SIG-M5 (cell line): ENCODE measurements around the gene RDH13.
A peak's percentile ranks its signal among the peaks of the same experiment; 100 is the strongest.
"Not testable (repeated sequence)": the region's sequence is repeated elsewhere in the genome, so short reads cannot be mapped to it uniquely, and the experiment has no call there.

Experiments
- DNase-seq: peaks from one replicate; lab custom pipeline; 2025; lab: John Stamatoyannopoulos, UW

Gene RDH13

GRCh38 chr19:55062735-55063491 is at the start of gene RDH13:
Gene RDH13, minus strand, starts transcription at chr19:55063148. Its CDS starts 116 bp downstream, at chr19:55063032.
- peak; percentile 73 for DNase-seq

GRCh38 chr19:55112246-55112776 is 49.4 kb upstream of the RDH13 start:
- DNase-seq = no peak

GRCh38 chr19:55111238-55111831 is 48.4 kb upstream of the RDH13 start:
- DNase-seq = no peak

GRCh38 chr19:55109527-55110291 is 46.8 kb upstream of the RDH13 start:
- DNase-seq = no peak

GRCh38 chr19:55107252-55107651 is 44.3 kb upstream of the RDH13 start:
- not testable (repeated sequence) for DNase-seq

GRCh38 chr19:55106591-55106990 is 43.6 kb upstream of the RDH13 start:
- no peak for DNase-seq

- DNase-seq = no peak
These were observed 42.3 kb upstream of the RDH13 start for GRCh38 chr19:55105237-55105636.

- DNase-seq = no peak
These were observed 40.2 kb upstream of the RDH13 start for GRCh38 chr19:55103190-55103589.

DNA sequence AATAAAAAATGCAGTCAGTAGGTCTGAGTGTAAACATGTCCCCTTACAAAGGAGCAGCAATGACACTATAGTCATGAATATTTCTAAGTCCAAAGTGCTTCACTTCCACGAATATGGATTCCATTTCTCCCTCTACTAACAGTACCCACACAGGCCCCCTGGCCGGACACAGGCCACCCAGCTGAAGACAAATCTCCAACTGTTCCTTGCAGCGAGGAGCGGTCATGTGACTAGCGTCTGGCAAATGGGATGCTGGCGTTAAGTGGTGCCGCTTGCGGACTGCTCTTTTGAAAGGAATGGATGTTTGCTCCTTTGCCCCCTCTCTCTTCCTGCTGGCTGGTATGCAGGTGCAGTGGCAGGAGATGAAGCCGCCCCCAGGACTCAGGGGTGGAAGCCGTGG is 38.3 kb upstream of the RDH13 start:
- no peak for DNase-seq

DNA sequence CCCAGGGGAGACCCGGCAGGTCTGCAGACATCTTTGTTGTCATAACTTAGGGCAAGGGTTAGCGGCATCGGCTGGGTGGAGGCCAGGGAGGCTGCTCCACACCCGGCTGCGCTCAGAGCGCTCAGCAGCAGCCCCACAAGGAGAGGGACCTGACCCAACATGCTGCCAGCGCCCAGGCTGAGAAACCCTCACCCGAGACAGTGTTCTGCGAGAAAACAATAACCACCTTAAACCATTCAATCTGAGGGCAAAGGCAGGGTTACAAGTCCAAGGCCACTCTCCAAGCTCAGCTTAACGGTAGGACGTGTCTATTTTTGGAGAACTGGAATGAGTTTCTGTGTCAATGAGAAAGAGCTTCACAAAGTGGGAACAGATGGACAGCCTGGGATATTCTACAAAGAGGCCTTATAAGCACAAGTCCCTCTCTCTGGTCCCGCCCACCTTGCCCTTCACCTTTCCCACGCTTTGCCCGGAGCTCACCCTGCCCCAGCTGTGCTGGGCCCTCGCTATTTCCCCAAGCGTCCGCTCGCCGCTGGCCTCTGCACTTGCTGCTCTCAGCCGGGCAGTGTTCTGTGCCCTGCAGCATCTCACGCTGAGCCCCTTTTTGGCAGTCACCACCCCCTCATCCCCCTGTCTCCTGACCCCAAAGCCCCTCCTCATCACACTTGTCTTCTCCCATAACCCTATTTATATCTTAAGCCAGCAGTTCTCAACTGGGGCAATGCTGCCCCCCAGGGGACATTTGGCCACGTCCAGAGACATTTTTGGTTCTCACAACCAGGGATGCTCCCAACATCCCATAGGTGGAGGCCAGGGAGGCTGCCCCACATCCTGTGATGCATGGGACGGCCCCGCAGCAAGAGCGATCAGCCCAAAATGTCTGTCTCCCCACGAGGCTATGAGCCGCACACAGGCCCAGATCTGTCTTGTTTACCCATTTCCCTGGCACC is 36.9 kb upstream of the RDH13 start:
- no peak for DNase-seq

DNA sequence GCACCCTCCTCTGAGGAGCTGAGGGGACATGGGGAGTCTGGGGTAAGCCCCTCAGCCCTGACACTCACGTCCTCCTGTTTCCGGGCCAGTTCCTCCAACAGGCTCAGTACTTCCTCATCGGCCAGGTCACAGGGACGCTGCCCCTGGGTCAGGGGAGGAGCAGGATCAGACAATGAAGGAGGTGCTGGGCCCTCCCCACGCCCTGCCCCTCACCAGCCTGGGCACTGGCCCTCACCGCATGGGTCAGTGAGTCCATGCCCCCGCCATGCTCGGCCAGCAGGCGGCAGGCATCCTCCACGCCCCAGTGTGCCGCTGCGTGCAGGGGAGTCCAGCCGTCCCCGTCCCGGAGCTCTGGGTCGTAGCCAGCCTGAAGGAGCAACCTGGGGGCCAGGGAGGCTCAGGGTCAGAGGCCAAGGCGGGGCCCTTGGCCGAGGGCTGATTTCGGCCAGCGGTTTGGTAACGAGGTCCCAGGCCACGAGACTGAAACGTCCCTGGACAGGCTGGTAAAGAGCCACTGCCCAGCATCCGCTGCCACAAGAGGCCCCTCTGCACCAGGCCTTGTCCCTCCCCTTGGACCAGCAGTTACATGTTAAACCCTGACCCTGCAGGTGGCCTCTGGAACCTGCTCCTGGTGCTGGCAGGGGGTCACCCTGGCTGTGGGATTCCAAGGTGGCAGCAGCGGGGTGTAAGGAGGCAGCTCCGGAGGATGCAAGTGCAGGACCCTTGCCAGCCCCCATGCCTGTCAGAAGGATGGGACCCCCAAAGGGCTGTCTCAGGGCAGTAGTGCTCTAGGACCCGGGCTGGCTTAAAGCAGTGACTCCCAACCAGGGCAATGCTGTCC is 36.0 kb upstream of the RDH13 start:
- no peak for DNase-seq

GRCh38 chr19:55097864-55098715 is 35.1 kb upstream of the RDH13 start:
- no peak for DNase-seq

DNA sequence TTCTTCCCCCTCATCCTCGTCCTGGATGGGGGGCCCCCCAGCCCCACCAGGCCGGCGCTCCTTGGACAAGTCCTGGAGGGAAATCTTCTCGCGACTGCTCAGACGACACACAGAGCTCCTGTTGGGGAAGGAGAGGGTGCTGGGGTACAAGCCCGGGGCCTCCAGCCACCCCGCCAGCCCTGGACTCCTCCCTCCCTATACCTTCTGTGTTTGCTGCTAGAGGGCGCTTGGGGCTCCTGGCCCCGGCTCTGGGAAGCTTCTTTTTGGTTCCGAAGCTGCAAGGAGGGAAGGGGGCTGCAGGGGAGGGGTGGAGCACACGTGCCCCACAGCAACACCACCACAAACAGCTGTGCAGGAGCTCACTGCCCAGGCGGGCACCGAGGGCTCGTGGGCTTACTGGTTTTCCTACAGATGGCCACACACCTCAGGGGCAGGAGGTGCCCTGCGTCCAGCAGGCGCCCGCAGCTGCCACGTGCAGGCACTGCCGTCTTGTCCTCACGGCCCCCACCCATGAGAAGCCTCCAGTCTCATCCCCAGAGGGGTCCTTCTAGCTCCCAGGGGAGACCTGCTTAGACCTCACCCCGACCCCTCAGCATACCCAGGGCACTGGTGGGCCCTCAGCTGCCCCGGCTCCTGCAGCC is 33.2 kb upstream of the RDH13 start:
- no peak for DNase-seq

- DNase-seq = no peak
These were observed 32.5 kb upstream of the RDH13 start for GRCh38 chr19:55095260-55096060.

DNA sequence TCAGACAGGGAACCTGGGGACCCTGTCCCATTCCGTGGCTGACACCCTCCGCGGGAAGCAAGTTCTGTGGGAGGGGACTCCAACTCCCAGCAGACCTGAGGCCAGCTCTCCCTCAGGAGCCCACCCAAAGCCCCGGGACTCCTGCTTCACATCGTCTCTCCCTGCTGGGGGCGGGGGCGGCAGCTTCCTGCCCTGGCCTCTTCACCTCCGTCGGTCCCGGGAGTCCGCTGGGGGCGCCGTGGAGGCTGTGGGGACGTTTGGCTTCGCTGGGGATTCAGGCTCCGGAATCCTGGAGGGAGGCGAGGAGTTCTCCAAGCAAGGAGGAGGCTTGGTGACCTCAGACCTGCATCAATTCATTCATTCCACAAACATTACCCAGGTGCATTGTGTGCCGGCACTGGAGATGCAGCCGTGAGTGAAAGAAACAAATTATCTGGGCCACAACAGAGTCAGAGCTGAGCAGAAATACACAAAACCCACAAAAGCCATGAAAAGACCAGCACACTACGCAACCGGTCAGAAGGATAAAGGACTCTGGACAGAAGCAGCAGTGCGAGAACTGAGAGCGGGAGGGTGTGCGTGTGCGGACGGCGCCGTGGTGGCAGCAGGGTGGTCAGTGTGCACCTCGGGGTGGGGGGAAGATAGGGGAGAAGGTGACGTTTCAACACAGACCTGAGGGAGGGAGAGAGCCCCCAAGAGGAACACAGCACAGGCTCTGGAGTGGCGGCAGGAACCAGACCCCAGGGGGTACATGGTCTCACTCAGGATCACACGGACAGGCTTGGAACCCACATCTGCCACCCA is 31.7 kb upstream of the RDH13 start:
- DNase-seq = no peak

- no peak for DNase-seq
These were observed 29.7 kb upstream of the RDH13 start for GRCh38 chr19:55092423-55093318.
